Stimulated activated CD4-positive, alpha-beta T cell treated with anti-CD3 and anti-CD28 coated beads, Interleukin-15, amount 100 ng/mL, for 1 hour (primary cell): Measurements from ENCODE around the gene MIA.
A peak's percentile ranks its signal among the peaks of the same experiment; 100 is the strongest.
"Not testable (repeated sequence)": the region's sequence is repeated elsewhere in the genome, so short reads cannot be mapped to it uniquely, and the experiment has no call there.

Experiments
- DNase-seq, 2 donors: peaks; one replicate each; pipeline ENCODE4 v3.0.0-alpha.2; 2020; ENCODE audit warnings: low read depth in 1 of 2, low spot score in 1 of 2

MIA gene

GRCh38 chr19:40750058-40750873 lies 25.1 kb upstream of the MIA start, which contains the start of gene ACTMAP:
Gene ACTMAP, minus strand, starts transcription at chr19:40750477. Its CDS starts 674 bp downstream, at chr19:40749803.
- peak; percentile 94 to 98 for DNase-seq

GRCh38 chr19:40750874-40751537 lies 24.3 kb upstream of the MIA start, which contains the start of gene SNRPA:
Gene SNRPA, plus strand, starts transcription at chr19:40751203. Its CDS starts 206 bp downstream, at chr19:40751409.
- peak; percentile 85 to 93 for DNase-seq

- DNase-seq = no peak
Observed at GRCh38 chr19:40752257-40752781, 23.0 kb upstream of the MIA start.

- DNase-seq = peak in 1 of 2 donors; percentile 38
Observed at GRCh38 chr19:40754611-40755247, 20.6 kb upstream of the MIA start.

GRCh38 chr19:40755248-40755624 lies 20.1 kb upstream of the MIA start:
- DNase-seq = no peak

- DNase-seq = no peak
Observed at GRCh38 chr19:40755791-40756190, 19.5 kb upstream of the MIA start.

GRCh38 chr19:40756502-40757110 lies 18.7 kb upstream of the MIA start:
- no peak for DNase-seq

GRCh38 chr19:40758491-40758890 lies 16.8 kb upstream of the MIA start:
- no peak for DNase-seq

- DNase-seq = no peak
Observed at GRCh38 chr19:40759352-40759751, 16.0 kb upstream of the MIA start.

GRCh38 chr19:40762754-40763470 lies 12.4 kb upstream of the MIA start:
- no peak for DNase-seq

GRCh38 chr19:40763526-40763925 lies 11.8 kb upstream of the MIA start:
- DNase-seq = no peak

GRCh38 chr19:40763963-40764362 lies 11.4 kb upstream of the MIA start:
- DNase-seq = no peak

GRCh38 chr19:40766385-40766784 lies 8.9 kb upstream of the MIA start:
- DNase-seq = not testable (repeated sequence)

- no peak for DNase-seq
Observed at GRCh38 chr19:40768869-40769268, 6.5 kb upstream of the MIA start.

- not testable (repeated sequence) for DNase-seq
Observed at GRCh38 chr19:40771101-40771862, 4.0 kb upstream of the MIA start.

- DNase-seq = no peak
Observed at GRCh38 chr19:40775632-40776022, 306 bp downstream of the MIA start.

GRCh38 chr19:40776364-40776763 lies 1.0 kb downstream of the MIA start:
- DNase-seq = no peak

- peak; percentile 59 to 70 for DNase-seq
Observed at GRCh38 chr19:40776932-40777644, 1.8 kb downstream of the MIA start.

- DNase-seq = no peak
Observed at GRCh38 chr19:40777645-40777936, 2.3 kb downstream of the MIA start.
